Measurements from ENCODE around the gene GIPC1.
"Not testable (repeated sequence)": the region's sequence is repeated elsewhere in the genome, so short reads cannot be mapped to it uniquely, and the experiment has no call there.

GIPC1 gene

DNA sequence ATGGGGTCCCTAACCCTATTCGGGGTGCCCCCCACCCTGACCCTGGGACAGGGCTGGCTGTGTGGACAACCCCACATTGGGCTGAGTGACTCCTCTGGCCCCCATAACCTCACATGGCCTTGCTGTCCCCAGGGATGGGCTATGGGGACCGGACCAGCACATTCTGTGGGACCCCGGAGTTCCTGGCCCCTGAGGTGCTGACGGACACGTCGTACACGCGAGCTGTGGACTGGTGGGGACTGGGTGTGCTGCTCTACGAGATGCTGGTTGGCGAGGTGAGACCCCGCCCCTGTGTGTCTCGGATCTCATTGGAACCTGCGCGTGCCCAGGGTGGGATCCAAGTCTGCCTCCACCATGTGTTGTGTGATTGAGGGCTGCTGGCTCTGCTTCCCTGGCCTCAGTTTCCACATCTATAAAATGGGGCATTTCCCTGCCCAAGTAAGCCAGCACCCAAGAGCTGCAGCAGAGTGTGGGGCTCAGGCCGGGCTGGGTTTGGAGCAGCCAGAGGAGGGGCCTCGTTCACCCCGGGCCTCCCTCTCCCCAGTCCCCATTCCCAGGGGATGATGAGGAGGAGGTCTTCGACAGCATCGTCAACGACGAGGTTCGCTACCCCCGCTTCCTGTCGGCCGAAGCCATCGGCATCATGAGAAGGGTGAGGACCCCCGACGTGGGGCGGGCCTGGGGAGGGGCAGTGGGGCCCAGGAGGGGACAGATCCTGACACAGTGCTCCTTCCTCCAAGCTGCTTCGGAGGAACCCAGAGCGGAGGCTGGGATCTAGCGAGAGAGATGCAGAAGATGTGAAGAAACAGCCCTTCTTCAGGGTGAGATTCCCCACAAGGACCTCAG lies 25.7 kb downstream of the GIPC1 start:
- no peak for DNase-seq (ENCODE audit: low read depth)

DNA sequence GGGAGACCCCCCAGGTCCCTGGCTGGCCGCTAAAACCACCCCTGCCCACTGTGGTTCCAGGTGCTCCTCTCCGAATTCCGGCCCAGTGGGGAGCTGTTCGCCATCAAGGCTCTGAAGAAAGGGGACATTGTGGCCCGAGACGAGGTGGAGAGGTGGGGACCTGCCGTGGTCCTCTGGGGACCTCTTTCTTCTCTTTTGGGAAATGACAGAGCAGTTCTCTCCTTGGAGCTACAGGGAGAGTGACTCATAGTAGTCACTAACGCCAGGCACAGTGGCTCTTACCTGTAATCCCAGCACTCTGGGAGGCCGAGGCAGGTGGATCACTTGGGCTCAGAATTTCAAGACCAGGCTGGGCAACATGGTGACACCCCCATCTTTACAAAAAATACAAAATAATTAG lies 28.1 kb downstream of the GIPC1 start:
- DNase-seq (ENCODE audit: low read depth) = no peak

DNA sequence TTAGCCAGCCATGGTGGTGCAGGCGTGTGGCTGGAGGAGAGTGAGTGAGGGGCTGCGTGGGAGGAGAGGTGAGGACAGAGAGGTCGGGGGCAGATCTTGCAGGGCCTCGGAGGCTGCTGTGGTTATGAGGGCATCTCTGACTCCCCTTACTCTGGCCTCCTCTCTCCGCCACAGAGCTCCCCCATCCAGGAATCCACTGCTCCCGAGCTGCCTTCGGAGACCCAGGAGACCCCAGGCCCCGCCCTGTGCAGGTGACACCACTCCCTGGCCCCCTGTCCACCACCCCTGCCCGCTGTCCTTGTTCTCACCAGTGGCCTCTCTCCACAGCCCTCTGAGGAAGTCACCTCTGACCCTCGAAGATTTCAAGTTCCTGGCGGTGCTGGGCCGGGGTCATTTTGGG lies 28.5 kb downstream of the GIPC1 start:
- no peak for DNase-seq (ENCODE audit: low read depth)

DNA sequence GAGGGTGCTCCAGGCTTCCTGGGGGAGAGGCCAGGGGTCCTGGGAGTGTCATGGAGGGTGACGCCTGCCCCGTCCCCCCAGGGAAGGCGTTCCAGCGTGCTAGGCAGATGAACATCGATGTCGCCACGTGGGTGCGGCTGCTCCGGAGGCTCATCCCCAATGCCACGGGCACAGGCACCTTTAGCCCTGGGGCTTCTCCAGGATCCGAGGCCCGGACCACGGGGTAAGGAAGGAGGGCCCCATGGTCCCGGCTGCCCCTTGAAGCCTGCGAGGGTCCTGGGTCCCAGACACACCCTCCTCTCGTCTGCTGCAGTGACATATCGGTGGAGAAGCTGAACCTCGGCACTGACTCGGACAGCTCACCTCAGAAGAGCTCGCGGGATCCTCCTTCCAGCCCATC lies 32.2 kb downstream of the GIPC1 start:
- DNase-seq (ENCODE audit: low read depth) = no peak

DNA sequence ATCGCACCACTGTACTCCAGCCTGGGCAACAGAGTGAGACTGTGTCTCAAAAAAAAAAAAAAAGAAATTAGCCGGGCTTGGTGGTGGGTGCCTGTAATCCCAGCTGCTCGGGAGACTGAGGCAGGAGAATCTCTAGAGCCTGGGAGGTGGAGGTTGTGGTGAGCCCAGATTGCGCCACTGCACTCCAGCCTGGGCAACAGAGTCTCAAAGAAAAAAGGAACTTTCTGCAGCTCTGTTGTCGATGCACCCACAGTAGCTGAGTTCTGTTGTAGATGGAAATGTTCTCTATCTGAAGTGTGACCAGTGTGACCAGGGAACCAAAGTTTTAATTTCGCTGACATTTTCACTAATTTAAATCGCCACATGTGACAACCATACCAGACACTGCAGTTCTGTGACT lies 33.5 kb downstream of the GIPC1 start:
- DNase-seq (ENCODE audit: low read depth) = not testable (repeated sequence)

DNA sequence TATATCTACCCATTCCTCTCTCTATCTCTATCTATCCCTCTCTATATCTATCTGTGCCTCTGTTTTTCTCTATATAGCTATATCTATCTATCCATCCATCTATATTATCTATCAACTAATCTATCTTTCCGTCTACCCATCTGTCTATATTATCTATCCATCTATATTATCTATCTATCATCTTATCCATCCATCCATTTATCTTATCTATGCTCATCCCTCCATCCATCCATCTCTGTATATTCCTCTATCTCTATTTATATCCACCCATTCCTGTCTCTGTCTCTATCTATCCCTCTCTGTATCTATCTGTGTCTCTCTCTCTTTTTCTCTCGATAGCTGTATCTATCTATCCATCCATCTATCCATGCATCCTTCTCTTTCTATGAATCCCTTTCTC lies 35.0 kb downstream of the GIPC1 start:
- no peak for DNase-seq (ENCODE audit: low read depth)

DNA sequence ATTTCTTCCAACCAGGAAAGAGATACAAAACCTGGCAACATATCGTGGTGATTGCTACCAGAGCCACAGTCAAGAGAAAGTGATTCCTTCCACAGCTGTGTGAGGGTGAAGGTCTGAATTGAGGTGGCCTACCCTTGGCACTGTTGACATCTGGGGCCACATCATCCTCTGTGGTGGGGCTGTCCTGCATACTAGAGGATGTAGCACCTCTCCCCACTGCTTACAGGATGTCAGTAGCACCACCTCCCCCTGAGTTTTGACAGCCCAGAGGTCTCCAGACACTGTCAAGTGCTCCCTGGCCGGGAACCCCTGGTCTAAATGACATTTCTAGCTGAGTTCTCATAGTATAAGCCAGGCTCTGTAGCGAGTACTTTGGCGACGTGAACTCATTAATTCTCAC lies 36.2 kb downstream of the GIPC1 start:
- no peak for DNase-seq (ENCODE audit: low read depth)

DNA sequence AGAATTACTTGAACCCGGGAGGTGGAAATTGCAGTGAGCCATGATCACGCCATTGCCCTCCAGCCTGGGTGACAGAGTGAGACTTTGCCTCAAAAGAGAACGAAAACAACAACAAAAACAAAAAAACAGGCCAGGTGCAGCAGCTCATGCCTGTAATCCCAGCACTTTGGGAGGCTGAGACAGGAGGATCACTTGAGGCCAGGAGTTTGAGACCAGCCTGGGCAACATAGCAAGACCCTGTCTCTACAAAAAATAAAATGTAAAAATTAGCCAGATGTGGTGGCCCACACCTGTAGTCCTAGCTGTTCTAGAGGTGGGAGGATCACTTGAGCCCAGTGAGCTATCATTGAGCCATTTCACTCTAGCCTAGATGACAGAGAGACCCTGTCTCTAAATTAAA lies 43.6 kb downstream of the GIPC1 start:
- not testable (repeated sequence) for DNase-seq (ENCODE audit: low read depth)

DNA sequence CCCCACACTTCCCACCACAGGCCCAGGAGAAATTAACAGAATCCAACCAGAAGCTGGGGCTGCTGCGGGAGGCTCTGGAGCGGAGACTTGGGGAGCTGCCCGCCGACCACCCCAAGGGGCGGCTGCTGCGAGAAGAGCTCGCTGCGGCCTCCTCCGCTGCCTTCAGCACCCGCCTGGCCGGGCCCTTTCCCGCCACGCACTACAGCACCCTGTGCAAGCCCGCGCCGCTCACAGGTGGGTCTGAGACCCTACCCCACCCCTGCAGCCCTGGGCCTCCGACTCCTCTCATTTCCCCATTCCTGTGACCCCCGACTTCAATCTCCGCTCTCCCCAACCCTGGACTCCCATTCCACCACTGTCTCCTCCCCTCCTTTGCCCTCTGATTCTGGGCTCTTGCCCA lies 45.1 kb downstream of the GIPC1 start:
- DNase-seq (ENCODE audit: low read depth) = no peak

DNA sequence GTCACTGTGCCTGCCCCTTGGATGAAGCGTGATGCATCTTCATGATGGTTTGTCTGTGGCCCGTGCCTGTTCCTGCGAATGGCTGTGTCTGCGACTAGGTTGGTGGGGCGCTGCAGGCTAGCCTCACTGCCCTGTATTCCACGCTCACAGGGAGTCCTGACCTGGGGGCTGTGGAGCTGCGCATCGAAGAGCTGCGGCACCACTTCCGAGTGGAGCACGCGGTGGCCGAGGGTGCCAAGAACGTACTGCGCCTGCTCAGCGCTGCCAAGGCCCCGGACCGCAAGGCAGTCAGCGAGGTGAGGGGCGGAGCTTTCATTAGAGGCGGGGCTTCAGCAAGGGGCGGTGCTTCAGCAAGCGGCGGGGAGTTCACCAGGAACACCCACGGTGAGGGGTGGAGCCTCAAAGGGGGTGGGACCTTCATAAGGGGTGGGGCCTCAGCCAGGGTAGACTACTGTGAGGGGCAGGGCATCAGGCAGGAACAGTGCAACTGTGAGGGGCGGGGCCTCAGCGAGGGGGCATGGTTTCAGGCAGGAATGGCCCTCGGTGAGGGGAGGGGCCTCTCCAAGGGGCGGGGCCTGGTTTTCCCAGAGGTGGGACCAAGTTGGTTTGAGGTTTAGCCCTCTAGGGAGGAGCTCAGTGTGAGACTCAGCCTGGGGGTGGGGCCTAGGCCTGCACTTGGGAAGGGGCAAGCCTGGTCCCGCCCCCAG lies 45.6 kb downstream of the GIPC1 start:
- DNase-seq (ENCODE audit: low read depth) = no peak

DNA sequence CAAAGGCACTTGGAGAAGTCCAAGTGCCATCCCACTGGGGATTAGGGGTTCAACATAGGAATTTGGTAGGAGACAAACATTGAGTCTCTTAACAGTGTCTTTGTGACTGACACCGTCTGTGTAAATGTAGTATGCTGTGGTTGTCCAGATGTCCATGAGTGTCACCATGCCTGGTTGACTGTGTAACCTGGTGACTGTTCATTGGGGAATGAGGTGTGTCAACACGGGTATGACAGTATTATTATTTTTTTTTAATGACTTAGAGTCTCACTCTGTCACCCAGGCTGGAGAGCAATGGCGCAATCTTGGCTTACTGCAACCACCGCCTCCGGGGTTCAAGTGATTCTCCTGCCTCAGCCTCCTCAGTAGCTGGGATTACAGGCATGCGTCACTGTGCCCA lies 46.6 kb downstream of the GIPC1 start:
- no peak for DNase-seq (ENCODE audit: low read depth)

DNA sequence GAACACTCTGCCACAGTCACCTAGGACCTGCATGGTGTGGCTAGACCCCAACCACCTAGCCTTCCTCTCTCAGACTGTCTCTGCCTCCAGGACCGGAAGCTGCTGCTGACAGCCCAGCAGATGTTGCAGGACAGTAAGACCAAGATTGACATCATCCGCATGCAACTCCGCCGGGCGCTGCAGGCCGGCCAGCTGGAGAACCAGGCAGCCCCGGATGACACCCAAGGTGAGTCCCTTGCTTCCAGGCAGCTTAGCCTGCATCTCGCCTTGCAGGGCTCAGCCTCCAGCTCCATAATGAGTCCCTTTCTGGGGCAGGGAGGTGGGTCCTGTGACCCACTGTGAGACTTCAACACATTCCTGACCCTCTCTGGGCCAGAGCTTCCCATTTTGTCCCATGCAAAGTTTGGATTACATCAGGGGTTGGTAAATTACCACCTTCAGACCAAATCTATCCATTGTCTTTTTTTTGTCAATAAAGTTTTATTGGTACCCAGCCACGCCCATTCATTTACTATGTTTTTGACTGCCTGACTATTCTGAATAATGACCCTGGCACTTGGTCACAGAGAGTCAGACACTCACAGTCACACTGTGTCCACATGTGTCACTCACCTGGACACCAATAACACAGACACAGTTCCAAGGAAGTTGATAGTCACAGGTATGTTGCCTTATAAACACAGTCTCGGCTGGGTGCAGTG lies 49.4 kb downstream of the GIPC1 start:
- DNase-seq (ENCODE audit: low read depth) = no peak

DNA sequence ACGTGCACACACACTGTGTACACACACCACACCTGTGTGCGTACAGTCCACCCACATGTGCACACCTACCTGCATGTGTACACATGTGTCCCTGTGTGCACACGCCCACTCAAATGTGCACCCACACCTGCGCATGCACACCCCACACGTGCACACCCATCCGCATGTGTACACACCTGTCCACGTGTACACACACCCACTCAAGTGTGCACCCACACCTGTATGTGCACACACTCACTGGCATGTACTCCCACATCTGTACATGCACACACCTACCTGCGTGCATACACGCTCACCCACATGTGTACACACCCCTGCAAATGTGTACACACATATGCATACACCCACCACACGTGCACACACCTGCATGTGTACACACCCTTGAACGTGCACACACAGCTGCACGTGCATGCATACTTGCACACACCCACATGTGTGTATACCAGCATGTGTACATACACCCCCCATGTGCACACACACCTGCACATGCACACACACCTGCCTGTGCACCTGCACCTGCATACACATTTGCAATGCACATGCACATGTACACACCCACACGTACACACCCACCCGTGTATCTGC lies 52.2 kb downstream of the GIPC1 start:
- no peak for DNase-seq (ENCODE audit: low read depth)

DNA sequence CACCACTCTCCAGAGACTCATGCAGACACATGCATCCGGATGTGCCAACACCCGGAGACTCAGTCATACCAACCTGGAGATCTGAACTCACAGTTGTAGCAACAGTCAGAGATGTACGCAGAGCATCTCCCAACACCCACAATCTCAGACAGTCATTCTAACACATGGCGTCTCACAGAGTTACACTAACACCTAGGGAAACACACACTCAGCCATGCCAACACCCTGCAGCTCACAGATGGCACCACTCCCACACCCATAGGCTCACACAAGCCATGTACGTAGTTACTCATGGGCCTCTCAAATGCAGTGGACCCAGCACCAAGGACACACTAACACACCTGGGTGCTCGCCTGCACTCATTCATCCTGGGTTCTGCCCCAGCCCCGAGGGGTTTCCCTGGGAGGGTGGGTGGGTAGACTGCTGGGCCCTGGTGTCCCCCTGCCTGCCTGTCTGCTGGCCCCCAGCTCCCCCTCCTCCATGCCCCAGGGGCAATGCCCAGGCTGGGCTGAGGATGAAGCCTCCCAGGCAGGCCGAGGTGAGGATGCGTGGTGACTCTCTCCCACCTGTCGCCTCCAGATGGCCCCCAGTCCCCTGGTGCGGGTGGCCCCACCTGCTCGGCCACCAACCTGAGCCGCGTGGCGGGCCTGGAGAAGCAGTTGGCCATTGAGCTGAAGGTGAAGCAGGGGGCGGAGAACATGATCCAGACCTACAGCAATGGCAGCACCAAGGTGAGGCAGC lies 52.9 kb downstream of the GIPC1 start:
- DNase-seq (ENCODE audit: low read depth) = no peak

DNA sequence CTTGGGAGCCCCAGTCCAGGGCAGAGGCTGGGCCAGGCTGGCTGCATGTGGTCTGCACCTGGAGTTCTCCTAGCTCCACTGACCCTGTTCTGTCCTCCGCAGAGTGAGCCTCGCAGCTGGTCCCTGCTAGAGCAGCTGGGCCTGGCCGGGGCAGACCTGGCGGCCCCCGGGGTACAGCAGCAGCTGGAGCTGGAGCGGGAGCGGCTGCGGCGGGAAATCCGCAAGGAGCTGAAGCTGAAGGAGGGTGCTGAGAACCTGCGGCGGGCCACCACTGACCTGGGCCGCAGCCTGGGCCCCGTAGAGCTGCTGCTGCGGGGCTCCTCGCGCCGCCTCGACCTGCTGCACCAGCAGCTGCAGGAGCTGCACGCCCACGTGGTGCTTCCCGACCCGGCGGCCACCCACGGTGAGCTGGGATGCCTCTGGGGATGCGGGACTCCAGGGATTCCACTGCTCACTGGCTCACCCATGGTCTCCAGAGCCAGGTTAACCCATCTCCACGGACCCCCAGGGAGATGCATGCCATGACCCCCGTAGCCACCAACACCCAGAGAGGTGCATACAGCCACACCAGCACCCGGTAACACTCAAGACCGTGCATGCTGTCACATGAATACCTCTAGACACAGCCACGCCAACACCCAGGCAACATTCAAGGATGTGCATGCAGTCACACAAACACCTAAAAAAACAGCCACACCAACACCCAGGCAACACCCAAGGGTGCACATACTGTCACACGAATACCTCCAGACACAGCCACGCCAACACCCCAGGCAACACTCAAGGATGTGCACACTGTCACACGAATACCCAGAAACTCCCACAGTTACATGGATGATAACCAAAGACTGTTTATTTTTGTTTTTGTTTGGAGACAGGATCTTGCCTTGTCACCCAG lies 54.6 kb downstream of the GIPC1 start:
- DNase-seq (ENCODE audit: low read depth) = no peak

DNA sequence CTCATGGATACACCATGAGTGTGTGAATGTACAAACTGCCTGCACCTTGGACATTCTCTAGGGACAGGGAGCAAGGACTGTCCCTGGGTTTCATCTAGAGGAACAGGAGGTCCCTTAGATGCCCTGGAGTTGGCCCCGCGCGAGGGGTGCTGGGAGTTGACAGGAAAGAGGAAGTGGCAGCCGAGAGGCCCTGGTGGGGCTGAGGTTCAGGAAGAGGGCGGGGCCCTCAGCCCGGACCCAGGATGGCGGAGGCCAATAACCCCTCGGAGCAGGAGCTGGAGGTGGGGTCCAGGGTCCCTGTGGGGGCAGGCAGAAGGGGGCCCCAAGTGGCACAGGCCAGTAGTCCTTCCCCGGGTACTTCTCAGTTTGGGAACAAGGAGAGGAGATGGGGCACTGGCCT lies 55.9 kb downstream of the GIPC1 start:
- peak; percentile 52 for DNase-seq (ENCODE audit: low read depth)

DNA sequence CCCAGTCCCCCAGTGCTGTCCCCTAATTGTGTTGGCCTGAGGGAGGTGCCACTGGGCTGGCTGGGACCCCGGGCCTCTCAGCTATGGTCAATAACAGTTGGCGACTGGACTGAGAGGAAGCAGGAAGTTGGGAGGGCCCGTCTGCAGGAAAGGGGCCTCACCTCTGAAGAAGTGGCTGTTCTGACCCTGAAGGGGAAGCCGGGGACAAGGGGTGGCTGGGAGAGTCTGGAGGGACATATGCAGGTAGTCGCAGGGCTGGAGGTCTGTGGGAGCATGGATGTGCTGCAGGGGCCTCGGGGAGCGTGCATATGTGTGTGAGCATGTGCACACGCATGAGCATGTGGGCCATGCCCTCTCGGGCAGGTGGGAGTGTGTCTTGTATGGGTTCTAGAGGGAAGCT lies 56.9 kb downstream of the GIPC1 start:
- DNase-seq (ENCODE audit: low read depth) = no peak

DNA sequence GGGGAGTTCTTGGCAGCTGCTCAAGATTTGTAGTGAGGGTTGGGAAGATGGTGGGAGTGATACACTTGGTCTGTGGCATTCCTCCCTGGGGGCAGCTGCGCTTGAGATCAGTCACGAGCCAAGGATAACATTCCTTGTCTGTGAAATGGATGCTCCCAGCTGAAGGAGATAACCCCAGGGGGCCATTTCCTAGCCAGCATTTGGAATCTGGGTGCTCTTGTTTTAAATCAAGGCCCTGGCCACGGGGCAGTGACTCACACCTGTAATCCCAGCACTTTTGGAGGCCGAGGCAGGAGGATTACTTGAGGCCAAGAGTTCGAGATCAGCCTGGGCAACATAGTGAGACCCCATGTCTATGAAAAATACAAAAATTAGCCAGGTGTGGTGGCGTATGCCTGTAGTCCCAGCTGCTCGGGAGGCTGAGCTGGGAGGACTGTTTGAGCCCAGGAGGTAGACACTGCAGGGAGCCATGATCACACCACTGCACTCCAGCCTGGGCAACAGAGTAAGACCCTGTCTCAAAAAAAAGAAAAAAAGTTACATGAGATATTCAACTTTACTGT lies 58.3 kb downstream of the GIPC1 start:
- DNase-seq (ENCODE audit: low read depth) = no peak

DNA sequence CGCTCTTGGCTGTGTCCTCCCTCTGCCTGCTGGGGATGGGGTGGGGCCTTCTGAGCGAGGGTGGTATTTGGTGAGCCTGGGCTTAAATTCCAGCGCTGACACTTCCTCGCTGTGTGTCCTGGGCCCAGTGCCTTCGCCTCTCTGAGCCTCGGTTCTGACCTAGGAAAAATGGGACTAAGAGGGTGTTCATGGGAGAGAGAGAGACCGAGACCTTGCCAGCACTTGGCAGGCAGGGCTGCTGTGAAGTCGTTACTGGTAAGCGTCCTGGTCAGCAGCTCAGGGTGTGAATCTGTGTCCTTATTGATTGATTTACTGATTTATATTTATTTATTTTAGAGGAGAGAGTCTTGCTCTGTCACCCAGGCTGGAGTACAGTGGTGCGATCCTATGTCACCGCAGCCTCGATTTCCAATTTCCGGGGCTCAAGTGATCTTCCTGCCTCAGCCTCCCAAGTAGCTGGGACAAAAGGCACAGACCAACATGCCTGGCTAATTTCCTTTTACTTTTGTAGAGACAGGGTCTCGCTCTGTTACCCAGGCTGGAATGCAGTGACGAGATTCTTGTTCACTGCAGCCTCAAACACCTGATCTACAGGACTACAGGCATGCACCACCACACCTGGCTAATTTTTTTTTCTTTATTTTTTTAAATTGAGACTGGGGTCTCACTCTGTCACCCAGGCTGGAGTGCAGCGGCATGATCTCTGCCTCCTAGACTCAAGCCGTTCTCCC lies 60.4 kb downstream of the GIPC1 start:
- no peak for DNase-seq (ENCODE audit: low read depth)

Measured in stimulated activated CD8-positive, alpha-beta memory T cell treated with anti-CD3 and anti-CD28 coated beads, Interleukin-15, amount 100 ng/mL, for 1 hour (primary cell).